ENCODE measurements around the gene SUCLG1. TPM values are rescaled to one million over a fixed set of nuclear protein-coding genes. Genes with fewer than 3 reads are reported as not detected.

SUCLG1 gene
- total RNA-seq, 1 donor from 2014 or later = 27.9 TPM

- no peak overlapping the region for H3K4me3 ChIP-seq (ENCODE audit: low read depth, low read length)
- FAIRE-seq = no peak
- no peaks in the 10 kb centered on the region for H3K27me3 ChIP-seq (ENCODE audit: control insufficient read depth, insufficient read depth, low read length)
- peaks cover 13% of the 10 kb centered on the region for H3K36me3 ChIP-seq (ENCODE audit: control insufficient read depth, insufficient read depth, low read length)
- TF ChIP-seq CTCF (IDR thresholded peaks at IDR 0.05; ENCODE audit: insufficient read depth, low read length, severe bottlenecking) = no peak
- peak; percentile 20 for DNase-seq (ENCODE audit: low read depth)
Measured at GRCh38 chr2:84427235-84428138, 31.6 kb downstream of the SUCLG1 start.

GRCh38 chr2:84425310-84425709 is 33.8 kb downstream of the SUCLG1 start:
- TF ChIP-seq CTCF (IDR thresholded peaks at IDR 0.05; ENCODE audit: insufficient read depth, low read length, severe bottlenecking) = no peak
- Histone ChIP-seq H3K36me3 (ENCODE audit: control insufficient read depth, insufficient read depth, low read length) (peaks cover 3% of the 10 kb centered on the region), H3K4me3 (ENCODE audit: low read depth, low read length) (no peak overlapping the region), H3K27me3 (ENCODE audit: control insufficient read depth, insufficient read depth, low read length) (no peaks in the 10 kb centered on the region)
- DNase-seq (ENCODE audit: low read depth) (no peak), FAIRE-seq (no peak)

GRCh38 chr2:84424152-84424551 is 34.9 kb downstream of the SUCLG1 start:
- H3K36me3 ChIP-seq (ENCODE audit: control insufficient read depth, insufficient read depth, low read length) = peaks cover 1% of the 10 kb centered on the region
- DNase-seq (ENCODE audit: low read depth) (peak; percentile 19), FAIRE-seq (no peak)
- TF ChIP-seq CTCF (IDR thresholded peaks at IDR 0.05; ENCODE audit: insufficient read depth, low read length, severe bottlenecking) = peak; percentile 29
- no peak overlapping the region for H3K4me3 ChIP-seq (ENCODE audit: low read depth, low read length)
- no peaks in the 10 kb centered on the region for H3K27me3 ChIP-seq (ENCODE audit: control insufficient read depth, insufficient read depth, low read length)

- DNase-seq (ENCODE audit: low read depth) = no peak
- no peak for FAIRE-seq
- no peak for TF ChIP-seq CTCF (IDR thresholded peaks at IDR 0.05; ENCODE audit: insufficient read depth, low read length, severe bottlenecking)
- Histone ChIP-seq H3K4me3 (ENCODE audit: low read depth, low read length) (no peak overlapping the region), H3K27me3 (ENCODE audit: control insufficient read depth, insufficient read depth, low read length) (no peaks in the 10 kb centered on the region), H3K36me3 (ENCODE audit: control insufficient read depth, insufficient read depth, low read length) (peaks cover 1% of the 10 kb centered on the region)
Measured at GRCh38 chr2:84421791-84422190, 37.3 kb downstream of the SUCLG1 start.

GRCh38 chr2:84421197-84421596 is 37.9 kb downstream of the SUCLG1 start:
- Histone ChIP-seq H3K36me3 (ENCODE audit: control insufficient read depth, insufficient read depth, low read length) (peaks cover 1% of the 10 kb centered on the region), H3K4me3 (ENCODE audit: low read depth, low read length) (no peak overlapping the region), H3K27me3 (ENCODE audit: control insufficient read depth, insufficient read depth, low read length) (no peaks in the 10 kb centered on the region)
- DNase-seq (ENCODE audit: low read depth) (no peak), FAIRE-seq (peak; percentile 18)
- TF ChIP-seq CTCF (IDR thresholded peaks at IDR 0.05; ENCODE audit: insufficient read depth, low read length, severe bottlenecking) = no peak

All from bronchial epithelial cell (primary cell).